Measurements from ENCODE around the gene DCBLD2. TPM values are rescaled to one million over a fixed set of nuclear protein-coding genes. Genes with fewer than 3 reads are reported as not detected.

The DCBLD2 gene
- total RNA-seq, 1 donor from 2014 or later = 33.7 TPM

DNA sequence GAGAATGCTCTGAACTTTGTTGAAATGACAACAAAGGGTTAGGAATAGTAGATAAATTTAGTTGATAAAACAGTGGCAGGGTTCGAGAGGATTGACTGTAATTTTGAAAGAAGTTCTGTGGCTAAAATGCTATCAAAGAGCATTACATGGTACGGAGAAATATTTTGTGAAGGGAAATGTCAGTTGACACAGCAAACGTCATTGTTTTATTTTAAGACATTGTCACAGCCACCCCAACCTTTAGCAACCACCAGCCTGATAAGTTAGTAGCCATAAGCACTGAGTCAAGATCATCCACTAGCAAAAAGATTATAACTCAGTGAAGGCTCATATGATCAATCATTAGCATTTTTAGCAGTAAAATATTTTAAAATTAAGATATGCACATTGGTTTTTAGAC is 147.0 kb downstream of the DCBLD2 start:
- intact Hi-C loops (cut with micrococcal nuclease) = no loop called here
- TF ChIP-seq, protein P1, sequence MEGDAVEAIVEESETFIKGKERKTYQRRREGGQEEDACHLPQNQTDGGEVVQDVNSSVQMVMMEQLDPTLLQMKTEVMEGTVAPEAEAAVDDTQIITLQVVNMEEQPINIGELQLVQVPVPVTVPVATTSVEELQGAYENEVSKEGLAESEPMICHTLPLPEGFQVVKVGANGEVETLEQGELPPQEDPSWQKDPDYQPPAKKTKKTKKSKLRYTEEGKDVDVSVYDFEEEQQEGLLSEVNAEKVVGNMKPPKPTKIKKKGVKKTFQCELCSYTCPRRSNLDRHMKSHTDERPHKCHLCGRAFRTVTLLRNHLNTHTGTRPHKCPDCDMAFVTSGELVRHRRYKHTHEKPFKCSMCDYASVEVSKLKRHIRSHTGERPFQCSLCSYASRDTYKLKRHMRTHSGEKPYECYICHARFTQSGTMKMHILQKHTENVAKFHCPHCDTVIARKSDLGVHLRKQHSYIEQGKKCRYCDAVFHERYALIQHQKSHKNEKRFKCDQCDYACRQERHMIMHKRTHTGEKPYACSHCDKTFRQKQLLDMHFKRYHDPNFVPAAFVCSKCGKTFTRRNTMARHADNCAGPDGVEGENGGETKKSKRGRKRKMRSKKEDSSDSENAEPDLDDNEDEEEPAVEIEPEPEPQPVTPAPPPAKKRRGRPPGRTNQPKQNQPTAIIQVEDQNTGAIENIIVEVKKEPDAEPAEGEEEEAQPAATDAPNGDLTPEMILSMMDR (IDR thresholded peaks at IDR 0.05; ENCODE audit: borderline replicate concordance) = no peak
- Histone ChIP-seq H3K27me3 (ENCODE audit: low read depth) (no peaks in the 10 kb centered on the region), H3K4me1 (peaks cover 79% of the 10 kb centered on the region), H3K4me3 (no peak overlapping the region), H3K36me3 (no peaks in the 10 kb centered on the region), H3K27ac (replicated peaks) (peak overlapping the region; percentile 79), H3K9me3 (replicated peaks) (no peaks in the 10 kb centered on the region)
- no peak for DNase-seq

DNA sequence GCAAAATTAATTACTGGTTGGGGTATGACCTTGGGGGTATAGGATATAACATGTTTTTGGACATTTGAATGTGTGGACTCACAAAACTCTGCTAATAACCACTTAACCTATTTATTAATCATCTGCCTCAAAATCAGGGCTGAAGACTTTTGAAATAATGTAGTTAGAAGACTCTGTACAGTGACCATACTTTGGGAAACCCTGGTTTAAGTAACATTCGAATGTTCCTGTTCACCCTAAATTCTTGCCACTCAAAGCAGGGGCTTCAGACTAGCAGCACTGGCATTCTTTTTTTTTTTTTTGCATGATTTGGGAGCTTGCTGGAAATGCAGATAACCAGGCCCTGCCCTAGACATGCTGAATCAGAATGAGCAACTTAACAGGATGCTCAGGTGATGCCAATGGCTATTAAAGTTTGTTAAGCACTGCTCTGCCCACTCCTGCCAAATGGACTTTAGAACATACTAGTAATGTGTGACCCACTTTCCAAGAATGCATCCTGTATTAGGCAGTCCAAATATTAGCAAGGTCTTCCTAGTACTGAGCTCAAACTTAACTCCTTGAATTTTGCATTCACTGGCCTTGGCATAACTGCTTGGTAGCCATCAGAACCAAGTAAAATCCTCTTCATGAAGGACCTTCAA is 151.1 kb downstream of the DCBLD2 start:
- Histone ChIP-seq H3K9me3 (replicated peaks) (no peaks in the 10 kb centered on the region), H3K27ac (replicated peaks) (peak overlapping the region; percentile 67), H3K4me3 (no peak overlapping the region), H3K27me3 (ENCODE audit: low read depth) (no peaks in the 10 kb centered on the region), H3K36me3 (no peaks in the 10 kb centered on the region), H3K4me1 (peaks cover 83% of the 10 kb centered on the region)
- DNase-seq = no peak
- intact Hi-C loops (cut with micrococcal nuclease) = no loop called here
- TF ChIP-seq, protein P1 (IDR thresholded peaks at IDR 0.05; ENCODE audit: borderline replicate concordance) = no peak

DNA sequence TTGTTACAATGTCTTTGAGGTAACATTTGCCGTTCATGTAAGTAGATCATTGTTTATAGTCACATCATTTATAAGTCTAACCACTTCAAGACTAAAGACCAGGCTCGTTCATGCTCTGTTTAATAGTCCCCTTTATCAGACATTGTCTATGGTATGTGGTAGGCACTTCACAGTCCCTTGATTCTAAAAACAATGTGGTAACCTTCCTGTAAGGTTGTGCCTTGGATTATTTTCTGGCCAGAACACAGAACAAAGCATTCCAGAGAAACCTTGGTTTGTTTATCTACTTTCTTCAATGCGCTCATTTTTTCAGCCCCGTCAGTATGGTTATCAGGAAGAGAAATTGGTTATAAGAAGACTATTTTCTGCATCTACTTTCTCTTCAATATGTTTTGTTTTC is 154.6 kb downstream of the DCBLD2 start:
- Histone ChIP-seq H3K27ac (replicated peaks) (peak overlapping the region; percentile 67), H3K4me1 (peaks cover 78% of the 10 kb centered on the region)

DNA sequence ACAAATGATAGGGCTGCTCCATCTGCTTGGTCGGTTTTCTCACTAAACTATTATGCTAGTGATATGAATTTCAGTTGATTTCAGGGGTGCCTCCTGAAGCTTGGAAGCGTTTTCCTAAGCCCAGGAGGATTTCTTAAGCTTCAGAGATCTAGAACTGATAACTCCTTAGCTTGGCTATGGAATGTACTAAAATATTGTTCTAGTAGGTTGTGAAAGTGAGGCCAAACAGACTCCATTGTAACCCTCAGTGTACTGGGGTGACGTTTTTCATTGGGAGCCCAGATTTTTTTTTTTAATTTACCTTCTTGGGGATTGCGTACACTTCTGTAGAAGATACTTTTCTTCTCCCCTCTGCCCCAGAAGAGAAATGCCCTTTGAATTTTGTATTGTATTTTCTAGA is 155.4 kb downstream of the DCBLD2 start:
- DNase-seq = no peak
- peaks cover 86% of the 10 kb centered on the region for H3K4me1 ChIP-seq
- H3K27ac ChIP-seq (replicated peaks) = peak overlapping the region; percentile 67
- TF ChIP-seq, protein P1 (IDR thresholded peaks at IDR 0.05; ENCODE audit: borderline replicate concordance) = no peak
- intact Hi-C loops (cut with micrococcal nuclease) = no loop called here
- H3K9me3 ChIP-seq (replicated peaks) = no peaks in the 10 kb centered on the region
- H3K4me3 ChIP-seq = no peak overlapping the region
- no peaks in the 10 kb centered on the region for H3K36me3 ChIP-seq
- H3K27me3 ChIP-seq (ENCODE audit: low read depth) = no peaks in the 10 kb centered on the region

More for the DNA sequence above, 154.6 kb downstream of the DCBLD2 start:
- intact Hi-C loops (cut with micrococcal nuclease) = no loop called here
- no peaks in the 10 kb centered on the region for H3K9me3 ChIP-seq (replicated peaks)
- no peaks in the 10 kb centered on the region for H3K27me3 ChIP-seq (ENCODE audit: low read depth)
- no peak for DNase-seq
- TF ChIP-seq, protein P1 (IDR thresholded peaks at IDR 0.05; ENCODE audit: borderline replicate concordance) = no peak
- no peaks in the 10 kb centered on the region for H3K36me3 ChIP-seq
- H3K4me3 ChIP-seq = peak overlapping the region; percentile 12

Other genes starting within 250 kb of the DCBLD2 start
- gene ST3GAL6, start 138.4 kb downstream of the DCBLD2 start, total RNA-seq = 52.5 TPM

All from left ventricle myocardium inferior (tissue), 1 donor.